Measurements from ENCODE around the gene DNPEP.

DNA sequence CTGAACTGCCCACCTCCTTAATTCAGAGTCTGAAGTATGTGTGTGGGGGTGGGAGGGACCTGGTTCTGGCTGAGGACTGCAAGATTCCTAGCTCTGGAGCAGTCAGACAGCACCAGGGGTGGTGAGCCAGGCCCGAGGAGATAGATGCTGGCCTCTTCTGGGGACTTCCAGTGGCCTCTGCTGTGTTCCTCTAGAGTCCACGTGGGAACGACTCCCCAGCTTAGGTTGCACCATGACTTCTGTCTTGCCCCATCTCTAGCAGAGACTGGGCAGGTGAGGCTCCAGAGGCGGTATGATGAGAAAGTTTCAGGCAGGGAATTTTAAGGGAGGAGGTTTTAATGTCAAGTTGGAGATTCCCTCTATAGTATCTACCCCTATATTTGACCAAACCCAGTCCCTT, 33.1 kb downstream of the DNPEP start:
- TF ChIP-seq, protein P1, sequence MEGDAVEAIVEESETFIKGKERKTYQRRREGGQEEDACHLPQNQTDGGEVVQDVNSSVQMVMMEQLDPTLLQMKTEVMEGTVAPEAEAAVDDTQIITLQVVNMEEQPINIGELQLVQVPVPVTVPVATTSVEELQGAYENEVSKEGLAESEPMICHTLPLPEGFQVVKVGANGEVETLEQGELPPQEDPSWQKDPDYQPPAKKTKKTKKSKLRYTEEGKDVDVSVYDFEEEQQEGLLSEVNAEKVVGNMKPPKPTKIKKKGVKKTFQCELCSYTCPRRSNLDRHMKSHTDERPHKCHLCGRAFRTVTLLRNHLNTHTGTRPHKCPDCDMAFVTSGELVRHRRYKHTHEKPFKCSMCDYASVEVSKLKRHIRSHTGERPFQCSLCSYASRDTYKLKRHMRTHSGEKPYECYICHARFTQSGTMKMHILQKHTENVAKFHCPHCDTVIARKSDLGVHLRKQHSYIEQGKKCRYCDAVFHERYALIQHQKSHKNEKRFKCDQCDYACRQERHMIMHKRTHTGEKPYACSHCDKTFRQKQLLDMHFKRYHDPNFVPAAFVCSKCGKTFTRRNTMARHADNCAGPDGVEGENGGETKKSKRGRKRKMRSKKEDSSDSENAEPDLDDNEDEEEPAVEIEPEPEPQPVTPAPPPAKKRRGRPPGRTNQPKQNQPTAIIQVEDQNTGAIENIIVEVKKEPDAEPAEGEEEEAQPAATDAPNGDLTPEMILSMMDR (conservative IDR thresholded peaks at IDR 0.05; ENCODE audit: low read depth, low read length): no peak
- TF ChIP-seq EZH2 (IDR thresholded peaks at IDR 0.05; ENCODE audit: borderline replicate concordance, low read depth, low read length, poor library complexity, severe bottlenecking): no peak

All from A673 (cell line).